ENCODE data around the gene OS9.

OS9 gene

GRCh38 chr12:57687862-57688261 lies 6.1 kb upstream of the OS9 start:
- no peak overlapping the region for H3K4me3 ChIP-seq (ENCODE audit: low read length)
- DNase-seq (ENCODE audit: low read depth) = no peak
- TF ChIP-seq, protein P1, sequence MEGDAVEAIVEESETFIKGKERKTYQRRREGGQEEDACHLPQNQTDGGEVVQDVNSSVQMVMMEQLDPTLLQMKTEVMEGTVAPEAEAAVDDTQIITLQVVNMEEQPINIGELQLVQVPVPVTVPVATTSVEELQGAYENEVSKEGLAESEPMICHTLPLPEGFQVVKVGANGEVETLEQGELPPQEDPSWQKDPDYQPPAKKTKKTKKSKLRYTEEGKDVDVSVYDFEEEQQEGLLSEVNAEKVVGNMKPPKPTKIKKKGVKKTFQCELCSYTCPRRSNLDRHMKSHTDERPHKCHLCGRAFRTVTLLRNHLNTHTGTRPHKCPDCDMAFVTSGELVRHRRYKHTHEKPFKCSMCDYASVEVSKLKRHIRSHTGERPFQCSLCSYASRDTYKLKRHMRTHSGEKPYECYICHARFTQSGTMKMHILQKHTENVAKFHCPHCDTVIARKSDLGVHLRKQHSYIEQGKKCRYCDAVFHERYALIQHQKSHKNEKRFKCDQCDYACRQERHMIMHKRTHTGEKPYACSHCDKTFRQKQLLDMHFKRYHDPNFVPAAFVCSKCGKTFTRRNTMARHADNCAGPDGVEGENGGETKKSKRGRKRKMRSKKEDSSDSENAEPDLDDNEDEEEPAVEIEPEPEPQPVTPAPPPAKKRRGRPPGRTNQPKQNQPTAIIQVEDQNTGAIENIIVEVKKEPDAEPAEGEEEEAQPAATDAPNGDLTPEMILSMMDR (conservative IDR thresholded peaks at IDR 0.05; ENCODE audit: low read depth, low read length) = no peak

- H3K4me3 ChIP-seq (ENCODE audit: low read length) = no peak overlapping the region
- TF ChIP-seq, protein P1 (conservative IDR thresholded peaks at IDR 0.05; ENCODE audit: low read depth, low read length) = no peak
- no peak for DNase-seq (ENCODE audit: low read depth)
Observed at GRCh38 chr12:57688931-57689330, 5.0 kb upstream of the OS9 start.

GRCh38 chr12:57692500-57692899 lies 1.4 kb upstream of the OS9 start:
- no peak for DNase-seq (ENCODE audit: low read depth)
- H3K4me3 ChIP-seq (ENCODE audit: low read length) = no peak overlapping the region
- TF ChIP-seq, protein P1 (conservative IDR thresholded peaks at IDR 0.05; ENCODE audit: low read depth, low read length) = no peak

- no peak for DNase-seq (ENCODE audit: low read depth)
- peak overlapping the region; percentile 98 for H3K4me3 ChIP-seq (ENCODE audit: low read length)
- TF ChIP-seq, protein P1 (conservative IDR thresholded peaks at IDR 0.05; ENCODE audit: low read depth, low read length) = no peak
Observed at GRCh38 chr12:57693317-57693658, 644 bp upstream of the OS9 start.

GRCh38 chr12:57694459-57695019 lies 607 bp downstream of the OS9 start:
- H3K4me3 ChIP-seq (ENCODE audit: low read length) = peak overlapping the region; percentile 98
- DNase-seq (ENCODE audit: low read depth) = no peak
- TF ChIP-seq, protein P1 (conservative IDR thresholded peaks at IDR 0.05; ENCODE audit: low read depth, low read length) = no peak

DNA sequence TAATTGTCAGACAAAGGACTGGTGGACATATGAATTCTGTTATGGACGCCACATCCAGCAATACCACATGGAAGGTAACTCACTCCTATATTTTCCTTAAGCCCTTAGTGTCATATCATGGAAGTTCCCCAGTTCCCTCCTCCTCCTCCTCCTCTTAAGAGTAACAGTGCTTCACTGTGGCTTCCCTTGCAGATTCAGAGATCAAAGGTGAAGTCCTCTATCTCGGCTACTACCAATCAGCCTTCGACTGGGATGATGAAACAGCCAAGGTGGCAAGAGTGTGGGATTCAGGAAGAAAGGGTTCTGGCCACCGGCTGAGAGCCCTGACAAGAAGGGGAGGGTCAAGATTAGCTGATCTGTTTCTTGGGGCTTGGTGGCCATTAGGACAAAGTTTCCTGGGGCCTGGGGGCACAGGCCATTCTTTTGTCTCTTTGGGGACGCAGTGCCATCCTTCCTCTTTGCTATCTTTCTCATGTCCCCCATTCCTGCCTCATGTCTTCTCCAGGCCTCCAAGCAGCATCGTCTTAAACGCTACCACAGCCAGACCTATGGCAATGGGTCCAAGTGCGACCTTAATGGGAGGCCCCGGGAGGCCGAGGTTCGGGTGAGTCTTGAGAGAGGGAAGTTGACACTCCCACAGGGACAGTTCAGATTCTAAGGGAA lies 2.0 kb downstream of the OS9 start:
- DNase-seq (ENCODE audit: low read depth) = no peak
- TF ChIP-seq, protein P1 (conservative IDR thresholded peaks at IDR 0.05; ENCODE audit: low read depth, low read length) = no peak
- no peak overlapping the region for H3K4me3 ChIP-seq (ENCODE audit: low read length)

DNA sequence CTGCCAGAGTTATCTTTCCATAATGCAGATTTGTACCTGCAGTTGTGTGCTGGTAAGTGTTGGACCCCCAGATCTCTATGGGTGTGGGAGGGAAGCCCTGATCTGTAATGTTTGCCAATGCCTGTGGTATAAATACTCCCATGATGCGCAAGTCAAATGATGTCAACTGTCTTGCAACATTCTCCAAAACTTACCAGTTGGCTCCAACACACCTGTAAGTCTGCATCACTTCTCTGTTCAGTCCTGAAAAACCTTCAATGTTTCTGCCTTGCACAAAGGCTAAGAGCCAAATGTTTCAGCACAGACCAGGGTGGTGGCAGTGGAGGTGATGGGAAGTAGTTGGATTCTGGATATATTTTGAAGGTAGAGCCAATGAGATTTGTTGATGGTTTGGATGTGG lies 3.1 kb downstream of the OS9 start:
- TF ChIP-seq, protein P1 (conservative IDR thresholded peaks at IDR 0.05; ENCODE audit: low read depth, low read length) = no peak
- no peak for DNase-seq (ENCODE audit: low read depth)
- no peak overlapping the region for H3K4me3 ChIP-seq (ENCODE audit: low read length)

All from retinal pigment epithelial cell (primary cell).